EH (cell line): ENCODE measurements around the gene DOK6.
"Not testable (repeated sequence)": the region's sequence is repeated elsewhere in the genome, so short reads cannot be mapped to it uniquely, and the experiment has no call there.

ENCODE experiments used
- DNase-seq: peaks from one replicate; pipeline ENCODE4 v3.0.0-alpha.2; 2015; ENCODE audit warnings: low read depth

Gene DOK6

GRCh38 chr18:69400253-69400975, at the start of gene DOK6:
Gene DOK6, plus strand, starts transcription at chr18:69400888.
- DNase-seq, result peak; percentile 50

DNA sequence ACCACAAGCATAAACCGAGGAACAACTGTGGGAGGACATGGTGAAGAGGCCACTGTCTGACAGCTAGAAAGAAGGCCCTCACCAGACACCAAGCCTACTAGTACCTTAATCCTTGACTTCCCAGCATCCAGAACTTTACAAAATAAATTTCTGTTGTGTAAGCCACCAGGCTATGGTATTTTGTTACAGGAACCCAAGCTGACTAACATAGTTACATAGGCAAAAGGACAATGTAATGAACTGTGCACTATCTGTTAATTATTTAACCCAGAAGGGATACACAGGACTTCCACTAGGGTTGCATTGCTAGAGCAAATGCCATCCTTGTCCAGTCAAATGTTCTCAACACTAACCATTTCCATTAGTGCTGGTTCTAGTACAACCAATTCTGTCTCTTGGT, 47.7 kb upstream of the DOK6 start:
- no peak for DNase-seq

GRCh38 chr18:69357590-69357989, 43.1 kb upstream of the DOK6 start:
- no peak for DNase-seq

GRCh38 chr18:69358212-69358895, 42.3 kb upstream of the DOK6 start:
- DNase-seq, result no peak

GRCh38 chr18:69359768-69360167, 40.9 kb upstream of the DOK6 start:
- not testable (repeated sequence) for DNase-seq

DNA sequence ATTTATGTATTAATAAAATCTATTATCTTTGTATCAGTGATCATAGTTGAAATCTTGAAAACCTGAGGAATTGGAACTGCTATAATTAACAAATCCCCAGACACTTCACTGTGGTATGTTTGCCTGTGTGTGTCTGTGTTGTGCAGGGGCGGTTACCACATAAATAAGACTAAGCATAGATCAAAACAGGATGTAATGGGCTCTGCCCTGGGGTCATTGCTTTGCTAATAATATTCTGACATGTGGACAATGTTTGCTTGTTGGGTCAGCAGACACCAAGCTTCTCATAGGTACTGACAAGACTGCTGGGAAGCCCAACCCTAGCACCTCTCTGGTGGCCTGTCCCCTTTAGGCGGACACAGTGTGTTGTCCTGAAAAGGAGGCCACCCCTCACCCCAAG, 35.8 kb upstream of the DOK6 start:
- DNase-seq, result no peak

- no peak for DNase-seq
Observed at GRCh38 chr18:69365658-69366057, 35.0 kb upstream of the DOK6 start.

- DNase-seq, result no peak
Observed at GRCh38 chr18:69367104-69367503, 33.6 kb upstream of the DOK6 start.

DNA sequence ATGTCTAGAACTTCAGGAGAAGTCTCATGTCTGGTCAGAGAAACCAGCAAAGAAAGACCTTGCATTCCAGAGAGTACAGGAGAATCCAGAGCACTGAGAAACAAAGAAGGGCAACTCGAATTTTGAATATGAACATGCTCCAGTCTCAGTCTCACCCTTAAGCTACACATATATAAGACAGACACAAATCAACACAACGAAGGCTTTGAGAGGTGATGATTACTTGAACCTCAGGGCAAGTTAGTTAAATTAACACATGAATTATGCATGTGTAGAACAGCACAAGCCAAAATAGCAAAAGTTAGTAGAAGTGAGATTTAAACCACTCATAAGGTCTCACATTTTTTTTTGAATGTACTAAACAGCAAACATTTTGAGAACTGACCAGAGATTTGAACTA, 29.0 kb upstream of the DOK6 start:
- no peak for DNase-seq

- no peak for DNase-seq
Observed at GRCh38 chr18:69380324-69380723, 20.4 kb upstream of the DOK6 start.

GRCh38 chr18:69383186-69383585, 17.5 kb upstream of the DOK6 start:
- no peak for DNase-seq

- no peak for DNase-seq
Observed at GRCh38 chr18:69387186-69387585, 13.5 kb upstream of the DOK6 start.

DNA sequence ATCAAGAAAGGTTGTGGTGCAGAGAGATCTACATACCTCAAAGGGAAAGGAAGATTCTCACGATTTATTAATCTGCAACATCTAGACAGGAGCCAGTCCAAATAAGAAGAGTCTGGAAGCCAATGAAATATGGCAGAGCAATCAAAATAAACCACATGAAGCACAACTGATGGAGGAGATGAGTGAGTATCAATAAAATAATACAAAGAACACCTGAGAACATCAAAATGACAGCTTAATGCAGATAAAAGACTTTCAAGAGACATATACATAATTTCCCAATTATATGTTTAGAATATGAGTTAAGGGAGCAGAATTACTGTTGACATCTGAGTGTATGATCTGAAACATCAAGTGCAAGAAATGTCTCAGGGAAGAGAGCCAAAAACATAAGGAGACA, 12.5 kb upstream of the DOK6 start:
- DNase-seq, result no peak

DNA sequence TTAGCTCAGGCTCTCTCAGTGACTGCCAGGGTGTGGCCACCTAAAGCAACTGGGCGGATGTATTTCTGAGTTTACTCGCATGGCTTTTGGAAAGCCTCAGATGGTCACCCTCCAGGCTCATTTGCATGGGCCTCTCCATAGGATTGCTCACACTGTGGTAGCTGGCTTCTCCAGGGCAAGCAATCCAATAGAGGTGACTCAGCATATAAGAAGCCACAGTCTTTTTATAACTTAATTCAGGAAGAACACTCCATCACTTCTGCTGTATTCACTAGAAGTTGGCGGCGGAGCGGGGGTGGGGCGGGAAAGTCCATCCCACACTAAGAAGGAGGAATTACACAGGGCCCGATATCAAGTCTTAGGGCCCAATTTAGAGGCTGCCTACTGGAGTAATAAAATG, 3.6 kb upstream of the DOK6 start:
- DNase-seq, result peak; percentile 19

DNA sequence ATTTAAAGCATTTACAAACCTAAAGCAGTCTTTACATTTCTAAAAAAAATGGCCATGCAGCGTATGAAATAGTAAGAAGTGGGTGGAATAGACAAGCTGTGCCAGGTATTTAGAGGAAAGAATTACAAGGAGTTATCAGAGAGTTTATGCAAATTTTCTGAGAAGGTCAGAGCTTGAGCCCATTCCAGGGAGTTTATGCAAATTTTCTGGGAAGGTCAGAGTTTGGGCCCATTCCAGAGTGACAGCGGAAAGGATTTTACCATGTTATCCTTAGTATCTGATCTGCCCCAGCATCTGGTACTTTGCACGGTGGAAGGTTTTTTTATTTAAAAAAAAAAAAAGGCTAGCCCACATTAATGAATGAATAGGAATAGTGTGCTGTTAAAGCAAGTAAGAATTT, 1.4 kb upstream of the DOK6 start:
- no peak for DNase-seq

- DNase-seq, result peak; percentile 11
Observed at GRCh38 chr18:69400976-69401225, 213 bp downstream of the DOK6 start.

DNA sequence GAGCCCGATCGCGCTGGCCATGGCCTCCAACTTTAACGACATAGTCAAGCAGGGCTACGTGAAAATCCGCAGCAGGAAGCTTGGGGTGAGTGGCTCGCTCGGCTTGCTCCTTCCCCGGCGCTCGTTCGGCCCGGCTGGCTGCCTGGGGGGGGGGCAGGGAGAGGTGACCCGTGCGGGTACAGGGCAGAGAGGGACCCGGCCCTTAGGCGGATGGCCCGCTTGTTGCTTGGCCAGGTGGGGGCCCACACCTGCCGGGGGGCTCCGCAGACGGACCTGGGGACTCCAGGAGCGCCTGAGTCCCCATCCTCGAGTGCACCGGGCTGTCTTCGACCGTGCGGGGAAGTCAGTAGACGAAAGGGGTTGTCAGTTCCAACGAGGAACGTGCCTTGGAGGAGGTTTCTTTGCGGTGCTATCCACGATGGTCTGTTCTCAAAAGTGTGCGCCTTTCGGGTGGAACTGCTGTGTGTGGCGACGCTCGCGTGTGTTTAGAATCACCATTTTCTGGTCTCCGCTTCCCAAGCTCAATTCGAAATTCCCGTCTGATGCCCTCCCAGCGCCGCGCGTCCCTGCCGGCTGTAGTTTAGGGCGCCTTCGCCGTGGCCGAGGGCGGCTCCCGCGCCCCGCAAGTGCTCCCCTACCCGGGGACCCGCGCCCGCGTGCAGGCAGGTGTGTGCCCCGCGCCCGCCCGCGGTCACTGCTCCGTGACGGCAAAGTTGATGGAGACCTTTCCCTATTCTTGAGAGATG, 711 bp downstream of the DOK6 start:
- peak; percentile 2 for DNase-seq

DNA sequence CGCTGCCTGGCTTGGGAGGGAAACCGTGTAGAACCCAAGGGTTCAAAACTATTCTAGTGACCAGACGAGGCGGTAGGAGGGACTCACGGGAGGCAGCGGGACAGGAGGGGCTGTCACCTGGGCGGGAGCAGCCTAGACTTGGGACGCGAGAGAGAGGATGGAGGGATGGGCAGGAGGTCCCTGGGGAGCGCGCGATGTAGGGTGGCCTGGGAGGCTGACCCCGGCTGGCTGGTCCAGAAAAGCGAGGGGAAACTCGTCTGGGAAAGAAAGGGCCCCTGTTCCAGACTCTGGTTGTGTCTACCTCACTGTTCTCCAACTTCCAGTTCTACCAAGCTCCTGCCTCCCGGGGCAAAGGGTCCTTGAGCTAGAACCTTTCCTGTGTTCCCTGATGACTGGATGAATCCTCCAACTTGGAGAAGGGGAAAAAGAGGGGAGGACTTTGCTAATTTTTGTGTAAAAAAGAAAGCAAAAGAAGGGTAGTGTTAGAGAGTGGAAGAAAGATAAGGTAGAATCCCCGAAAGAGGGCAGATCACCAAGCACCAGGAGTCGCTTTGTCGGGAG, 1.4 kb downstream of the DOK6 start:
- DNase-seq, result no peak

- DNase-seq, result no peak
Observed at GRCh38 chr18:69402533-69402989, 1.9 kb downstream of the DOK6 start.

DNA sequence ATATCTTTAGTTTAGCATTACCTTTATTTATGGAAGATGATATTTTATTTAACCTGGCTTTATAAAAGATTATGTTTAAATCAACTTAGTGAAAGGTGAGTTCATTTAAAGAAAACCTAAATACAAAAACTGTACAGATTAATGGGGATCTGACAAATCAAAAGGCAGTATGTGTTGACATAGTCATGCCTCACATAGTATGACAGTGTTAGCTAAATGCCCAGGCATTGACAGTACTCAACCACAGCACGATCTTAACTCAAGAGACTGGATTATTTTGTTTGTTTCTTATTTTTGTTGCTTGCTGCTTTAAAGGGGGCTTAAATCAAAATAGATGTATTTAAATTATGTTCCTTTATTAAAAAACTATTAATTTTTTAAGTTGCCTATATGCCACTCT, 7.8 kb downstream of the DOK6 start:
- no peak for DNase-seq

DNA sequence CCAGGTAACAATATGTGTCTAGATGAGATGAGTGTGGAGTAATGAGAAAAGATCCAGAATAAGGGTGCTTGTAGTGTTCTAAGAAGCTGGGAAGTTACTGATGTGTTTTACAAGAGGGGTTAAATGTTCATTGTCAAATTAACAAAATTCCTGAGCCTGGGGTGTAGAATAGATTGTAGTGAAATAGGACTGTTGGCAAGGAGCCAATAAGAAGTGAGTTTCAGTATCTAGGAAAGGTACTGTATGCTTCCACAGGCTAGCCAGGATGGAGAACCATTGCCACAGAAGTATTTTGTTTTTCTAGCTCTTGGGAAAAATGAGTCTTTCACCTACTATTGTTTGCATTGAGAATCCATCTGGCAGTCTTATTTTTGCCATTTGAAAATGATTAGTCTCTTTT, 10.5 kb downstream of the DOK6 start:
- DNase-seq, result no peak

GRCh38 chr18:69414184-69414583, 13.5 kb downstream of the DOK6 start:
- no peak for DNase-seq

- no peak for DNase-seq
Observed at GRCh38 chr18:69432847-69433246, 32.2 kb downstream of the DOK6 start.
